ENCODE measurements around the gene CDCP1. TPM values are rescaled to one million over a fixed set of nuclear protein-coding genes. Genes with fewer than 3 reads are reported as not detected.

Gene CDCP1
- total RNA-seq, 3 donors from 2014 or later (not counting 1 experiment from before 2014, with no cell fraction given) = 0.38 to 0.61 (median 0.48) TPM

GRCh38 chr3:45051685-45052084 lies 94.5 kb downstream of the CDCP1 start:
- no peaks in the 10 kb centered on the region for H3K36me3 Mint-ChIP-seq
- no peak overlapping the region for H3K4me3 Mint-ChIP-seq
- no peak overlapping the region for H3K4me3 ChIP-seq (ENCODE audit: low read length)
- WGBS (ENCODE audit: insufficient coverage) = 89% methylated on average over 6 of the region's 6 CpGs
- DNase-seq = no peak
- peaks cover 14 to 23% of the 10 kb centered on the region in 2 donors for H3K27me3 Mint-ChIP-seq (ENCODE audit: low read depth in 2 of 2)
- H3K4me1 Mint-ChIP-seq = no peaks in the 10 kb centered on the region
- intact Hi-C loops (cut with micrococcal nuclease) = no loop called here
- H3K27ac Mint-ChIP-seq = no peak overlapping the region
- peaks cover 2% of the 10 kb centered on the region for H3K27me3 ChIP-seq (ENCODE audit: control insufficient read depth, insufficient read depth, low read length)
- no peak for ATAC-seq
- H3K4me1 ChIP-seq (ENCODE audit: control insufficient read depth, insufficient read depth, low read length) = no peaks in the 10 kb centered on the region
- no peaks in the 10 kb centered on the region for H3K9me3 Mint-ChIP-seq
- H3K27ac ChIP-seq (ENCODE audit: low read length) = no peak overlapping the region
- no peaks in the 10 kb centered on the region for H3K9me3 ChIP-seq (ENCODE audit: control insufficient read depth, insufficient read depth, low read length)
- no peak for TF ChIP-seq CTCF (IDR thresholded peaks at IDR 0.05)
- no peaks in the 10 kb centered on the region for H3K36me3 ChIP-seq (ENCODE audit: control insufficient read depth, insufficient read depth, low read length)

GRCh38 chr3:45049807-45050206 lies 96.4 kb downstream of the CDCP1 start:
- Histone ChIP-seq H3K4me1 (ENCODE audit: control insufficient read depth, insufficient read depth, low read length) (no peaks in the 10 kb centered on the region), H3K27me3 (ENCODE audit: control insufficient read depth, insufficient read depth, low read length) (peaks cover 2% of the 10 kb centered on the region), H3K36me3 (ENCODE audit: control insufficient read depth, insufficient read depth, low read length) (no peaks in the 10 kb centered on the region), H3K9me3 (ENCODE audit: control insufficient read depth, insufficient read depth, low read length) (no peaks in the 10 kb centered on the region), H3K27ac (ENCODE audit: low read length) (no peak overlapping the region), H3K4me3 (ENCODE audit: low read length) (no peak overlapping the region)
- DNase-seq (no peak), ATAC-seq (no peak)
- WGBS (ENCODE audit: insufficient coverage) = 80% methylated on average over 4 of the region's 4 CpGs
- no peak for TF ChIP-seq CTCF (IDR thresholded peaks at IDR 0.05)
- peaks cover 16 to 23% of the 10 kb centered on the region in 2 donors for H3K27me3 Mint-ChIP-seq (ENCODE audit: low read depth in 2 of 2)
- no peak overlapping the region for H3K27ac Mint-ChIP-seq
- no peak overlapping the region for H3K4me3 Mint-ChIP-seq
- no peaks in the 10 kb centered on the region for H3K36me3 Mint-ChIP-seq
- no peaks in the 10 kb centered on the region for H3K4me1 Mint-ChIP-seq
- H3K9me3 Mint-ChIP-seq = no peaks in the 10 kb centered on the region
- intact Hi-C loops (cut with micrococcal nuclease) = no loop called here

GRCh38 chr3:45048244-45048643 lies 97.9 kb downstream of the CDCP1 start:
- Mint-ChIP-seq H3K27ac (no peak overlapping the region), H3K4me3 (no peak overlapping the region), H3K27me3 (ENCODE audit: low read depth in 2 of 2) (peaks cover 17 to 21% of the 10 kb centered on the region in 2 donors), H3K4me1 (no peaks in the 10 kb centered on the region), H3K36me3 (no peaks in the 10 kb centered on the region), H3K9me3 (no peaks in the 10 kb centered on the region)
- no peaks in the 10 kb centered on the region for H3K36me3 ChIP-seq (ENCODE audit: control insufficient read depth, insufficient read depth, low read length)
- ATAC-seq (no peak), DNase-seq (no peak)
- intact Hi-C loops (cut with micrococcal nuclease) = no loop called here
- H3K27ac ChIP-seq (ENCODE audit: low read length) = no peak overlapping the region
- peaks cover 2% of the 10 kb centered on the region for H3K27me3 ChIP-seq (ENCODE audit: control insufficient read depth, insufficient read depth, low read length)
- H3K4me3 ChIP-seq (ENCODE audit: low read length) = no peak overlapping the region
- 87% methylated on average over 4 of the region's 4 CpGs for WGBS (ENCODE audit: insufficient coverage)
- no peak for TF ChIP-seq CTCF (IDR thresholded peaks at IDR 0.05)
- H3K4me1 ChIP-seq (ENCODE audit: control insufficient read depth, insufficient read depth, low read length) = no peaks in the 10 kb centered on the region
- no peaks in the 10 kb centered on the region for H3K9me3 ChIP-seq (ENCODE audit: control insufficient read depth, insufficient read depth, low read length)

GRCh38 chr3:45043728-45044299 lies 102.4 kb downstream of the CDCP1 start:
- no peaks in the 10 kb centered on the region for H3K9me3 ChIP-seq (ENCODE audit: control insufficient read depth, insufficient read depth, low read length)
- Mint-ChIP-seq H3K36me3 (no peaks in the 10 kb centered on the region), H3K27ac (no peak overlapping the region), H3K4me1 (peaks cover 12 to 14% of the 10 kb centered on the region in 2 donors), H3K9me3 (no peaks in the 10 kb centered on the region), H3K4me3 (no peak overlapping the region), H3K27me3 (ENCODE audit: low read depth in 2 of 2) (peaks cover 10 to 18% of the 10 kb centered on the region in 2 donors)
- ATAC-seq = no peak
- H3K27me3 ChIP-seq (ENCODE audit: control insufficient read depth, insufficient read depth, low read length) = peaks cover 2% of the 10 kb centered on the region
- no peak overlapping the region for H3K27ac ChIP-seq (ENCODE audit: low read length)
- no peak for TF ChIP-seq CTCF (IDR thresholded peaks at IDR 0.05)
- WGBS (ENCODE audit: insufficient coverage) = 81% methylated on average over 2 of the region's 2 CpGs
- no peak overlapping the region for H3K4me3 ChIP-seq (ENCODE audit: low read length)
- no peaks in the 10 kb centered on the region for H3K36me3 ChIP-seq (ENCODE audit: control insufficient read depth, insufficient read depth, low read length)
- intact Hi-C loops (cut with micrococcal nuclease) = loop anchor here (5.0 kb wide), 1 partner anchor 68 kb away; no protein-coding TSS in a partner anchor
- DNase-seq = no peak
- H3K4me1 ChIP-seq (ENCODE audit: control insufficient read depth, insufficient read depth, low read length) = peaks cover 12% of the 10 kb centered on the region

Measured in natural killer cell (primary cell).